Panc1 (cell line): ENCODE data around the gene WIPF1. TPM values are rescaled to one million over a fixed set of nuclear protein-coding genes. Genes with fewer than 3 reads are reported as not detected.

ENCODE experiments used
- ATAC-seq: fragments of 200-7000 bp; cut with Tn5 transposase; 2 replicates; pipeline ENCODE4 v1.9.1; 2020; ENCODE audit warnings: mild to moderate bottlenecking, moderate library complexity
- BruUV-seq: library from RNA; stranded (reverse); fragments of 400-500 nt; replicated peaks from 2 replicates; lab custom pipeline; 2021; lab: Mats Ljungman, UMichigan
- CTCF ChIA-PET: fragments of 300-600 bp; sonication (Branson Sonifier 250); formaldehyde crosslinking; loops from one replicate; lab custom pipeline; 2022; ENCODE audit warnings: antibody characterized with exemption; lab: Charles Lee
- POLR2A ChIA-PET: fragments of 300-600 bp; sonication (Branson Sonifier 250); formaldehyde crosslinking; loops from one replicate; lab custom pipeline; 2022; ENCODE audit warnings: antibody characterized with exemption; lab: Charles Lee
- DNase-seq: peaks from one replicate; pipeline ENCODE4 v3.0.0-alpha.2; 2010; ENCODE audit warnings: low read depth, low spot score
- H3K27ac ChIP-seq: 2 replicates; pipeline ENCODE4 v1.5.1; 2011; ENCODE audit warnings: mild to moderate bottlenecking, low read length, inconsistent platforms
- H3K27me3 ChIP-seq: fragments of 200-500 bp; sonication (Bioruptor generic); 2 replicates; pipeline ENCODE4 v1.6.0; 2014; ENCODE audit warnings: low read length, inconsistent platforms; ENCODE audit not compliant: control insufficient read depth, insufficient read depth
- H3K36me3 ChIP-seq: fragments of 200-500 bp; sonication (Bioruptor generic); 2 replicates; pipeline ENCODE4 v1.5.1; 2014; ENCODE audit warnings: inconsistent platforms, mild to moderate bottlenecking, low read length, moderate library complexity; ENCODE audit not compliant: control insufficient read depth, insufficient read depth
- H3K4me1 ChIP-seq: 2 replicates; pipeline ENCODE4 v1.5.1; 2011; ENCODE audit warnings: inconsistent platforms, mild to moderate bottlenecking, low read length, moderate library complexity; ENCODE audit not compliant: control insufficient read depth, insufficient read depth
- H3K4me3 ChIP-seq, 2 experiments: 2 replicates each; pipeline ENCODE4 v1.5.1; 2011 to 2012; ENCODE audit warnings: low read depth in 2 of 2, low read length in 2 of 2, mild to moderate bottlenecking in 2 of 2, inconsistent platforms in 1 of 2, moderate library complexity in 1 of 2
- H3K9me3 ChIP-seq: fragments of 200-500 bp; sonication (Bioruptor generic); 2 replicates; pipeline ENCODE4 v1.5.1; 2014; ENCODE audit warnings: low read depth, mild to moderate bottlenecking, inconsistent platforms, low read length, moderate library complexity; ENCODE audit not compliant: control insufficient read depth, insufficient read depth
- CTCF ChIP-seq: fragments of 450-650 bp; IDR thresholded peaks from 2 replicates; pipeline ENCODE4 v1.5.1; 2017; ENCODE audit warnings: mild to moderate bottlenecking
- POLR2AphosphoS5 ChIP-seq: IDR thresholded peaks from 2 replicates; pipeline ENCODE4 v1.6.1; 2012; ENCODE audit warnings: mild to moderate bottlenecking, low read depth, low read length, moderate library complexity
- REST ChIP-seq, 2 experiments: IDR thresholded peaks; 2 replicates each; pipeline ENCODE4 v1.6.1; 2011 to 2012; ENCODE audit warnings: low read depth in 2 of 2, control low read depth in 1 of 2, low read length in 1 of 2, mild to moderate bottlenecking in 1 of 2, moderate library complexity in 1 of 2; ENCODE audit not compliant: insufficient read depth in 1 of 2
- SIN3A ChIP-seq: IDR thresholded peaks from 2 replicates; pipeline ENCODE4 v1.6.1; 2012; ENCODE audit warnings: low read depth, mild to moderate bottlenecking, low read length, moderate library complexity, borderline replicate concordance; ENCODE audit not compliant: insufficient read depth
- TCF7L2 ChIP-seq: IDR thresholded peaks from 2 replicates; pipeline ENCODE4 v1.6.1; 2011; ENCODE audit warnings: mild to moderate bottlenecking, low read depth, low read length, inconsistent platforms
- in situ Hi-C: cut with HindIII; loops from 2 replicates; pipeline ENCODE4 v1.10.0; 2016; ENCODE audit warnings: low sequenced_read_pairs, low pct_unique_long_range_greater_than_20kb
- intact Hi-C: fragments of 100-400 bp; cut with micrococcal nuclease; formaldehyde crosslinking; loops from one replicate; pipeline ENCODE4 v1.10.0; 2022; ENCODE audit not compliant: unreplicated experiment
- total RNA-seq: library from RNA; stranded (reverse); gene quantifications from one replicate; pipeline ENCODE4 v1.2.1, GENCODE V29; 2021; ENCODE audit not compliant: unreplicated experiment

WIPF1 gene
- total RNA-seq, 1 experiment from 2014 or later: 8.3 TPM

- POLR2A ChIA-PET: no interaction called here
- no peak for ATAC-seq
- H3K27me3 ChIP-seq: no peaks in the 10 kb centered on the region
- H3K4me3 ChIP-seq: no peak overlapping the region
- intact Hi-C loops (no loop called here), in situ Hi-C loops (no loop called here)
- H3K27ac ChIP-seq: no peak overlapping the region
- H3K9me3 ChIP-seq: no peaks in the 10 kb centered on the region
- H3K4me1 ChIP-seq: no peaks in the 10 kb centered on the region
- no TSS peak for BruUV-seq
- CTCF ChIA-PET: no interaction called here
- DNase-seq: no peak
- H3K36me3 ChIP-seq: no peaks in the 10 kb centered on the region
- no peak for TF ChIP-seq CTCF
- TF ChIP-seq TCF7L2: no peak
- no peak for TF ChIP-seq POLR2AphosphoS5
- TF ChIP-seq SIN3A: no peak
- no peak for TF ChIP-seq REST (IDR thresholded peaks at IDR 0.05; ENCODE audit: insufficient read depth in 1 of 2, low read depth in 2 of 2, low read length in 1 of 2)
Measured at GRCh38 chr2:174597009-174597344, 627 bp downstream of the WIPF1 start.

- BruUV-seq: no TSS peak
- ChIA-PET POLR2A (no interaction called here), CTCF (no interaction called here)
- in situ Hi-C loops: no loop called here
- H3K36me3 ChIP-seq: no peaks in the 10 kb centered on the region
- no peak for DNase-seq
- no peak overlapping the region for H3K4me3 ChIP-seq
- TF ChIP-seq REST (IDR thresholded peaks at IDR 0.05; ENCODE audit: insufficient read depth in 1 of 2, low read depth in 2 of 2, low read length in 1 of 2) (no peak), CTCF (no peak), SIN3A (no peak), POLR2AphosphoS5 (no peak), TCF7L2 (no peak)
- no peak overlapping the region for H3K27ac ChIP-seq
- ATAC-seq: no peak
- no peaks in the 10 kb centered on the region for H3K9me3 ChIP-seq
- no peaks in the 10 kb centered on the region for H3K27me3 ChIP-seq
- intact Hi-C loops: no loop called here
- H3K4me1 ChIP-seq: no peaks in the 10 kb centered on the region
Measured at GRCh38 chr2:174595891-174596397, 1.7 kb downstream of the WIPF1 start.
